HG03460 (cell line): Measurements from ENCODE around the gene RAB10.
"Not testable (repeated sequence)": the region's sequence is repeated elsewhere in the genome, so short reads cannot be mapped to it uniquely, and the experiment has no call there.

Source experiments
- ATAC-seq: cut with Tn5 transposase; IDR thresholded peaks from one replicate; pipeline ENCODE4 v1.9.1; 2021; ENCODE audit not compliant: unreplicated experiment

RAB10 gene

DNA sequence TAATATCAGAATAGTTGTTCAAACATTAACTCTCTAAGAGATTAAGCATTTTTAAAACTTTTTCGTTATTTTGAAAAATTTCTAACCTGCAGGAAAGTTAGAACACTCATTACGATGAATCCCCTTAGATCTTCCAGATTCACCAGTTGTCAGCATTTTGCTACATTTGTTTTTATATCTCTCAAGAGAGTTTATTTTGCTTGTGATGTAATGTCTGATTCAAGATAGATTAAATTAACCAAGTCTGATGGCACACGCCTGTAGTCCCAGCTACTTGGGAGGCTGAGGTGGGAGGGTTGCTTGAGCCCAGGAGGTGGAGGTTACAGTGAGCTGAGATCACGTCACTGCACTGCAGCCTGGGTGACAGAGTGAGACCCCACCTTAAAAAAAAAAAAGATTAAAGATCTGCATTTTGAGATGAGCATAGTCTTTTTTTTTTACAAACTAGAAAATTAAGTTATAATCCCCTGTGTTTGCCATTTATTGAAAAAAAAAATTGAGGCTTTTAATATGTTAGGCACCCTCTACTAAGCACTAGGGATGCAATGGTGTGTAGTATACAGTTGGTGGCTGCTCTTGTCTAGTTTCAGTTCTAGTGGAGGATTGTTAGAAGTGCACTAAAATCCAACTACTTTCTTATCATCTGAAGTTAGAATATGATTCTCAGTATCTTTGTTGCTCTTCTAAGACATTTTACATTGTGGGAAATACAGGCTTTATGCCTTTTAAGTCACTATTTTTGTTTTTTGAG, 20.9 kb downstream of the RAB10 start:
- no peak for ATAC-seq

GRCh38 chr2:26058390-26058789, 24.5 kb downstream of the RAB10 start:
- no peak for ATAC-seq

GRCh38 chr2:26059542-26059941, 25.7 kb downstream of the RAB10 start:
- ATAC-seq, result no peak

DNA sequence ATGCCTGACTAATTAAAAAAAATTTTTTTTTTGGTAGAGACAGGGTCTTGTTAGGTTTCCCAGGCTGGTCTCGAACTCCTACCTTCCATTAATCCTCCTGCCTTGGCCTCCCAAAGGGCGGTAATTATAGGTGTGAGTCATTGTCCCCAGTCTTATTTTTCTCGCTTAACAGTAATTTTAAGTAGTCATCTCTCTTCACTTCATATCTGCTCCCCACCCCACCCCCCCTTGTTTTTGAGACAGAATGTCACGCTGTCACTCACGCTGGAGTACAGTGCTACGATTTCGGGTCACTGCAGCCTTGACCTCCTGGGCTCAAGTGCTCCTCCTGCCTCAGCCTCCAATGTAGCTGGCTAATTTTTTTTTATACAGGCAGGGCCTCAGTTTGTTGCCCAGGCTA, 27.7 kb downstream of the RAB10 start:
- ATAC-seq, result no peak

GRCh38 chr2:26064846-26065245, 31.0 kb downstream of the RAB10 start:
- no peak for ATAC-seq

GRCh38 chr2:26067186-26067974, 33.5 kb downstream of the RAB10 start:
- no peak for ATAC-seq

GRCh38 chr2:26067980-26068507, 34.2 kb downstream of the RAB10 start:
- ATAC-seq, result no peak

DNA sequence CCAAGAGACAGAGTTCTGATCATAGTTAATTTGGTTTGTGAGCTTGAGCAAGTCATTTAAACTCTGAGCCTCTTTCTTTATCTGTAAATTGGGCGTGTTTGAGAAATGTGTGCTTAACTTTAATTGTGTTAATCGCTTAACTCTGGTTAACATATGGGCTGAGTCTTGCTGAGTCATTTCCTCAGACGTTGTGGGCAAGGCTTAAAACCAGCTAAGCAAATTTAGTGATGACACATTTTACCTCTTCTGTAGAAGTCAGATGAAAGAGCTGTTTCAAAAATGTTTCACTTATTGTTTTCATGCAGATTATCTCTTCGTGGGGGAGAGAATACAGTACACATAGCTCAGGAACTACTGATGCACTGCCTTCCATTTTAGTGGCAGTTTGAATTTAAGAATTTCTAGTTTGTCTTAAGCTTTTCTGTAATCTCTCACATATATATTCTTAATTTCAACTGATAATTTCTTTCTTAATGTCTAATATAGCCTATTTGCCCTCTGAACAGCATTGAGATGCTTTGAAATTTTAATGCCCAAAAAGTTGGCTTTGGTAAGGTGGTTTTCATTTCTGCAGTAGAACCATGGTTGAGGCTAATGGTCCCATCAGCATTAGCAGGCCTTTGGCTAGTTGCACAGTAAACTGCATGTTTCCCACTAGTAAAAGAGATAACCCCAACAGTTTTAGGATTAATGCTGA, 34.9 kb downstream of the RAB10 start:
- peak; percentile 84 for ATAC-seq

- ATAC-seq, result no peak
These were observed 36.8 kb downstream of the RAB10 start for GRCh38 chr2:26070730-26071129.

DNA sequence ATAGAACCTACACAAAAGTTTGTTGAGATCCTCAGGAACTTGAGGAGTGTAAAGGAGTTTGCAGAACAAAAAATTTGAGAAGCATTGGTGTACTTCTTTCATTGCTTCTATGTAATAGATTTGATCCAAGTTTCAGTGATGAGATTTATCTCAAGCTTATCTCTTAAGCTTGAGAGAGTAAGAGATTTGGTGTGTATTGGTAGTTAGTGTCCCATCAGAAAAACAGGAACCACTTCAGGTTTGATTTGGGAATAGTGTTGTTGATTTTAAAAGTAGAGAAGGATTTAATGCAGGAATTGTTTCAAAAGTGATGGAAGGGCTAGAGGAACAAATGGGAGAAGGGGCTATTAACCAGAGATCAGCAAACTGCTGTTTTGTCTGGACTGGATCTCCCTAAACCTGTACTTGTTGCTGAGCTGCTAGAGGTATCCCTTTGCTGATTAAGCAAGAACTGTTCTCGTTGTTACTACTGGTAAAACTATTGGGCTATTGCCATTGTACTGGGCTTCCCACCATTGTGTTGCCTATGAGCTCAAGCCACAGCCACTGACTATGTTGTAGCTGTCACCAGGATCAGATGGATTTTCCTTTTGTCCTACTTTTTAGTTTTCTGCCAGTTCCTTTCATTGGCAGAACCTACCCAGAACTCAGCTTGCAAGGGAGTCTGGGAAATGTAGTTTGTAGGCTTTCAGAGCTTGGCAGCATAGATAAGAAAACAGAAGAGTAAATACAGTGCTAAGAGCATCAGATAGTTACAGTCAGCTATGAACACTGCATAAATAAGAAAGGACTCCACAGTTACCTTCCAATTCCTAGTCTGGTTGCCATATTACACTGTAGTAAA, 39.3 kb downstream of the RAB10 start:
- ATAC-seq, result no peak

DNA sequence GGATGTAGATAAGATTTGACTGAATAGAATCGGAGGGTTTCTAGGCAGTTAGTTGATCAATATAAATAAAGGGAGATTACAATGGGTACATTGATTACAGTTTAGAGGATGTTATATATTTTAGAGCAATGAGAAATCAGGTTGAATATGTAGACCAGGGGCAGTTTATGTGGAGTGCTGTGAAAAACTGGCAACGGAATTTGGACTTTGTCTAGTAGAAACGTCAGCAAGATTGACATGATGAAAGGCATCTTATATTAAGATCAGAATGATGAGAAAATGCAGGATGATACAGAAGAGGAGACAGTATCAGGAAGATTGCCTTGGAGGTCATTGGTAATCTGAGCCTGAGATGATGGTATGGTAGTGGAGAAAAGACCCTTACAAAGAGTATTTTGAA, 39.9 kb downstream of the RAB10 start:
- ATAC-seq, result no peak

- no peak for ATAC-seq
These were observed 40.8 kb downstream of the RAB10 start for GRCh38 chr2:26074676-26075075.

- ATAC-seq, result no peak
These were observed 41.3 kb downstream of the RAB10 start for GRCh38 chr2:26075173-26075572.

DNA sequence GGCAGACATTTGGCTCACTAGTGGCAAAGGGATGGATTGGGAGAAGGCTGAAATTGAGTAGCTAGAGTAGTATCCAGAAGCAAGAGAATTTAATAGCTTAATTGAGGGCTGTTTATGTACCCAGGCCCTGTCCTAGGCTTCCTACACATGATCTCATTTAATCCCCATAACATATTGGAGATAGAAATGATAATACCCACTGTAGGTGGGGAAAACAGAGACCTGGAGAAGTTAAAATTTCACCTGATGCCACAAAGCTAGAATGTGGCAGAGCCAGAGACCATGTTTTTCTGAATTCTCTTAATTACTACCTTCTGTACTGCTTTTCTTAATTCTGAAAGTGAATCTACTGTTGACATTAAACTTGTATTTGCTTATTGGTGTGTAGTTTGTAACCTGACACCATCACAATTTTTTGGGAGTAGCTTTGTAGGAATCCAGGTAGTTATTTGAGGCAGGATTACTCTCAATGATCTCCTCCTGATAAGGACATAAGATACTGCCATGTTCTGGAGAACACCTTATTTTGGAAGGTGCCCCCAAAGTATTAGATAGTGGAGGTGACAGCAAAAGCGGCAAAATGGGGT, 42.2 kb downstream of the RAB10 start:
- no peak for ATAC-seq

- ATAC-seq, result no peak
These were observed 43.4 kb downstream of the RAB10 start for GRCh38 chr2:26077291-26077690.

GRCh38 chr2:26078939-26079338, 45.1 kb downstream of the RAB10 start:
- no peak for ATAC-seq

- no peak for ATAC-seq
These were observed 46.5 kb downstream of the RAB10 start for GRCh38 chr2:26080356-26080755.

DNA sequence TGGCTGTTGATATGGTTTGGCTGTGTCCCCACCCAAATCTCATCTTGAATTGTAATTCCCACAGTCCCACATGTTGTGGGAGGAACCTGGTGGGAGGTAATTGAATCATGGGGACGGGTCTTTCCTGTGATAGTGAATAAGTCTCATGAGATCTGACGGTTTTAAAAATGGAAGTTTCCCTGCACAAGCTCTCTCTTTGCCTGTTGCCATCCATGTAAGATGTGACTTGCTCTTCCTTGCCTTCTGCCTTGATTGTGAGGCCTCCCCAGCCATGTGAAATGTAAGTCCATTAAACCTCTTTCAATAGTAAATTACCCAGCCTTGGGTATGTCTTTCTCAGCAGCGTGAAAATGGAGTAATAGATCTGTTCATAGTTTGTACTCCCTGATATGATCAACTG, 47.0 kb downstream of the RAB10 start:
- ATAC-seq, result not testable (repeated sequence)

DNA sequence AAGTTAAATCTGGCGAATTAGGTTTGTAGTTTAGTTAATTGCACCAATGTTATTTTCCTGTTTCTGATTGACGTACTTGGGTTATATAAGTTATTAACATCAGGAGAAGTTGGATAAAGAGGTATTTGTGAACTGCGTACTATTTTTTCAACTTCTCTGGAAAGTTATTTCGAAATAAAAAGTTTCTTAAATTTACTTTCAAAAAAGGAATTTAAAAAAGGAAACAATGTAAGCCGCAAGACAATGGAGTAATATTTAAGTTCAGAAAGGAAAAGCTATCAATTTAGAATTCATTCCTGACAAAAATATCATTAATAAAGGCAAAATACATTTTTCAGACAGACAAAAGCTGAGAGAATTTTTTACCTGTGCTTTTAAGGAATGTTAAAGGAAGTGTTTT, 47.7 kb downstream of the RAB10 start:
- no peak for ATAC-seq

DNA sequence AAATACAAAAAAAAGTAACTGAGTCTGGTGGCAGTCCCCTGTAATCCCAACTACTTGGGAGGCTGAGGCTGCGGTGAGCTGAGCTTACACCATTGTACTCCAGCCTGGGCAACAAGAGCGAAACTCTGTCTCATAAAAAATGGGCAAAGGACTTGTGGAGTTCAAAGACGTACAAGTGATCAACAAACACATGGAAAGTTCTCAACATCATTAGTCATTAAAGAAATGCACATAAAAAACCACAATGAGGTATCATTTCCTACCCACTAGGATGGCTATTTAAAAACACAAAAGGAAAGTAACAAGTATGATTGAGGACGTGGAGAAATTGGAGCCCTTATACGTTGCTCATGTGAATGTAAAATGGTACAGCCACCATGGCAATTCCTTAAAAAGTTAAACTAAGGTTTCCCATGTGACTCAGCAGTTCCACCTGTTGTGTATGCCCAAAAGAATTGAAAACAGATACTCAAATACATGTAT, 52.3 kb downstream of the RAB10 start:
- ATAC-seq, result no peak
